Testis (tissue), 3 donors: Measurements from ENCODE around the gene PTER. TPM values are rescaled to one million over a fixed set of nuclear protein-coding genes. Genes with fewer than 3 reads are reported as not detected.

ENCODE experiments used
- DNase-seq: peaks from one replicate; pipeline ENCODE4 v3.0.0-alpha.2; 2019
- H3K27ac ChIP-seq, 2 donors: fragments of 200-600 bp; sonication (generic); one replicate each; pipeline ENCODE4 v1.5.1; 2019
- H3K27me3 ChIP-seq: fragments of 200-600 bp; sonication (generic); one replicate; pipeline ENCODE4 v1.5.1; 2019
- H3K36me3 ChIP-seq: fragments of 200-600 bp; sonication (generic); one replicate; pipeline ENCODE4 v1.5.1; 2017; ENCODE audit warnings: low read depth; ENCODE audit errors: missing control alignments
- H3K4me1 ChIP-seq: fragments of 200-600 bp; sonication (generic); one replicate; pipeline ENCODE4 v1.5.1; 2019
- H3K4me3 ChIP-seq, 2 donors: fragments of 200-600 bp; sonication (generic); one replicate each; pipeline ENCODE4 v1.5.1; 2017 to 2019
- H3K9me3 ChIP-seq: fragments of 200-600 bp; sonication (generic); one replicate; pipeline ENCODE4 v1.5.1; 2017
- CTCF ChIP-seq, 3 experiments: fragments of 450-650 bp in 2 of 3; fragments of 200-600 bp in 1 of 3; sonication (generic) in 1 of 3; IDR thresholded peaks; one replicate each; pipeline ENCODE4 v1.5.1; 2016 to 2019; ENCODE audit warnings: antibody characterized with exemption in 3 of 3, mild to moderate bottlenecking in 2 of 3, moderate library complexity in 1 of 3
- POLR2A ChIP-seq: fragments of 450-650 bp; IDR thresholded peaks from one replicate; pipeline ENCODE4 v1.6.1; 2017; ENCODE audit warnings: antibody characterized with exemption, mild to moderate bottlenecking, moderate library complexity
- WGBS, 2 donors: methylation state at CpG; one replicate each; pipeline ENCODE4 v1.1.5; 2018; 5-methylcytosine and 5-hydroxymethylcytosine counted together
- intact Hi-C: fragments of 100-400 bp; cut with DNase I; formaldehyde crosslinking; loops from one replicate; pipeline ENCODE4 v1.15.1; 2023; ENCODE audit warnings: low total_unique reads
- polyA plus RNA-seq: library from polyadenylated mRNA; stranded (reverse); fragments of 350-450 nt; fragmentation: Illumina TruSeq; extraction: RNeasy Lipid Tissue Mini Kit (QIAGEN cat#74804); gene quantifications from one replicate; pipeline ENCODE4 v1.2.3, GENCODE V29; 2014; ENCODE audit warnings: low read depth, low replicate concordance; ENCODE audit not compliant: insufficient read depth
- total RNA-seq, 2 donors: library from RNA; depleted of rRNA; stranded (reverse); fragments of >200 nt; gene quantifications; one replicate each; pipeline ENCODE4 v1.2.3, GENCODE V29; 2016

PTER gene
- total and polyA plus RNA-seq, 3 donors from 2014 or later, result 3.7 to 5.8 (median 4.2) TPM

- no peaks in the 10 kb centered on the region for H3K4me1 ChIP-seq
- intact Hi-C loops, result no loop called here
- no peak overlapping the region for H3K27ac ChIP-seq
- no peaks in the 10 kb centered on the region for H3K27me3 ChIP-seq
- H3K9me3 ChIP-seq, result no peaks in the 10 kb centered on the region
- TF ChIP-seq POLR2A (no peak), CTCF (IDR thresholded peaks at IDR 0.05) (no peak)
- 88 to 90% methylated on average over 6 of the region's 6 CpGs for WGBS, 2 donors
- H3K36me3 ChIP-seq, result no peaks in the 10 kb centered on the region
- no peak overlapping the region for H3K4me3 ChIP-seq
- no peak for DNase-seq
Observed at GRCh38 chr10:16458166-16458955, 21.6 kb downstream of the PTER start.

GRCh38 chr10:16459423-16459939 is 22.7 kb downstream of the PTER start:
- H3K4me1 ChIP-seq, result no peaks in the 10 kb centered on the region
- H3K27ac ChIP-seq, result no peak overlapping the region
- no peaks in the 10 kb centered on the region for H3K27me3 ChIP-seq
- TF ChIP-seq POLR2A, result no peak
- TF ChIP-seq CTCF (IDR thresholded peaks at IDR 0.05), result no peak
- 87 to 90% methylated on average over 7 of the region's 7 CpGs for WGBS, 2 donors
- no peak for DNase-seq
- no peak overlapping the region for H3K4me3 ChIP-seq
- intact Hi-C loops, result no loop called here
- H3K36me3 ChIP-seq, result no peaks in the 10 kb centered on the region
- H3K9me3 ChIP-seq, result no peaks in the 10 kb centered on the region

DNA sequence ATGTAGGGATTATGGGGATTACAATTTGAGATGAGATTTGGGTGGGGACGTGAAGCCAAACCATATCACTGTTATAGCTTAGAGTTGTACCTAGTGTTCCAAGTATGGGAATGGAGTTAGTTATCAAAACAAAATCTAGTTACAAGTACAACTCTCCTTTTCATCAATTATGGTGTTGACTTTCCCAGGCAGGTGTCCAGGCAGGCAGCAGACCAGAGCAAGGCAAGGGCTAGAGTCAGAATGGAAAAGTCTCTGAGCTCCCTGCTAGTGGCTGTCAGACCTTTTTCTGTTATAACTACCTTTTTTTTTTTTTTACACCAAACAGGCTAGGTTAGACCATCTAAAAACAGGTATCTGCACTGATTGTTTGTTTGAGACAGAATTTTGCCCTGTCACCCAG is 29.2 kb downstream of the PTER start:
- intact Hi-C loops, result no loop called here
- H3K36me3 ChIP-seq, result no peaks in the 10 kb centered on the region
- no peak for DNase-seq

DNA sequence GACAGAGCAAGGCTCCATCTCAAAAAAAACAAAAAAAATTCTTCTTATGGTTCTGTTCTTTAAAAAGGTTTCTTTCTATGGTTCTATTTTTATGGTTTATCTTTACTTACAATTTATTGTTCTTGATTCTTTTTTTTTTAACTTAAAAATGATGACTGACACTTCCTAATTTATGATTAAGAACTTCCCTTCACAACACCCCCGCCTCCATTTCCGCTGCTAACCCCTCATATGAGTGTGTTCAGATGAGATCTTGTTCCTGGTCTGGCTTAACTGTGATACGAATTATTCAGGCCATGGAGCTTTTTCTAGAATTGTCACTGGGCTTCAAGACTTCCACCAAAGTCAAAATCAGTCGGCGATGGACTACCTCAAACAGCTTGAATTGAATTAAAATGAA is 33.9 kb downstream of the PTER start:
- intact Hi-C loops, result no loop called here
- Histone ChIP-seq H3K27me3 (no peaks in the 10 kb centered on the region), H3K4me3 (no peak overlapping the region), H3K27ac (no peak overlapping the region), H3K36me3 (no peaks in the 10 kb centered on the region), H3K4me1 (no peaks in the 10 kb centered on the region), H3K9me3 (no peaks in the 10 kb centered on the region)
- no peak for TF ChIP-seq CTCF (IDR thresholded peaks at IDR 0.05)
- no peak for TF ChIP-seq POLR2A
- DNase-seq, result no peak
- WGBS, 2 donors, result 78 to 82% methylated on average over 5 of the region's 5 CpGs

More for the DNA sequence above, 29.2 kb downstream of the PTER start:
- Histone ChIP-seq H3K4me3 (no peak overlapping the region), H3K4me1 (no peaks in the 10 kb centered on the region), H3K27ac (no peak overlapping the region), H3K27me3 (no peaks in the 10 kb centered on the region), H3K9me3 (no peaks in the 10 kb centered on the region)
- TF ChIP-seq POLR2A (no peak), CTCF (IDR thresholded peaks at IDR 0.05) (no peak)
- 88 to 96% methylated on average over 1 of the region's 1 CpG for WGBS, 2 donors

- WGBS, 2 donors, result 73 to 74% methylated on average over 3 of the region's 3 CpGs
- Histone ChIP-seq H3K4me1 (no peaks in the 10 kb centered on the region), H3K9me3 (no peaks in the 10 kb centered on the region), H3K27me3 (no peaks in the 10 kb centered on the region), H3K36me3 (no peaks in the 10 kb centered on the region), H3K27ac (no peak overlapping the region), H3K4me3 (no peak overlapping the region)
- TF ChIP-seq CTCF (IDR thresholded peaks at IDR 0.05), result no peak
- no peak for TF ChIP-seq POLR2A
- intact Hi-C loops, result no loop called here
- no peak for DNase-seq
Observed at GRCh38 chr10:16472828-16473227, 36.0 kb downstream of the PTER start.
